Brain pericyte (primary cell): Measurements from ENCODE around the gene PARP16.

ENCODE experiments used
- DNase-seq: peaks from one replicate; pipeline ENCODE4 v3.0.0-alpha.2; 2012; ENCODE audit warnings: low read depth, low spot score

The PARP16 gene

DNA sequence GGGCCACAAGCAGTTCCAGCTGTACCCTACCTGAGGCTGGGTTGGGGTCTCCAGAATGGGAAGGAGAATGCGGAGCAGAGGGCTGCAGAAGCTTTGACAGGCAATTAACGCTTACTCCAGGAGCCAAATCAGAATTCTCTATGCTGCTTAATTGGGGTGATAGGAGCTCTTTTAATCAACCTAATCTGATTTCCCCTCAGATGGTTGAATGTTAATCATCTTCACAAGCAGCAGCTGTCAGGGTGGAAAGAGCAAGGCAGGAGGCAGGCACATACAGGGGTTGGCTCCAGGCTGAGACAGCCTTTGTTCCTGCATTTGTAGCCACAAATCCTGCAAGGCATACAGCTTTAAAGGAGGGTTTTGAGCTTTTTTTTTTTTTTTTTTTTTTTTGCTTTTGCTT, 78.0 kb downstream of the PARP16 start:
- no peak for DNase-seq
